ENCODE results near the gene ATG10. TPM values are rescaled to one million over a fixed set of nuclear protein-coding genes. Genes with fewer than 3 reads are reported as not detected.

ATG10 gene
- total and polyA plus RNA-seq, 2 of the 13 experiments (the other 11 are each of a cell fraction or from before 2014, with no cell fraction given), result 2.0 to 5.7 TPM

- peak; percentile 29; the same call in 1 of the 2 replicates for TF ChIP-seq ZNF280D (CRISPR knock-in tag; IDR thresholded peaks at IDR 0.05)
- no peak for TF ChIP-seq HNRNPH1 (optimal IDR thresholded peaks at IDR 0.05; ENCODE audit: low read depth, low read length)
- no peak for TF ChIP-seq ARNT (IDR thresholded peaks at IDR 0.05)
- no peak for TF ChIP-seq NONO (IDR thresholded peaks at IDR 0.05)
- peak; percentile 96 for TF ChIP-seq NONO (CRISPR knock-in tag; conservative IDR thresholded peaks at IDR 0.05)
- peak; percentile 71; the same call in 1 of the 2 replicates for TF ChIP-seq HNF1B (CRISPR knock-in tag; IDR thresholded peaks at IDR 0.05)
- peak; percentile 92 for TF ChIP-seq POGZ (CRISPR knock-in tag; IDR thresholded peaks at IDR 0.05)
- TF ChIP-seq BCL3 (CRISPR knock-in tag; IDR thresholded peaks at IDR 0.05), result peak; percentile 84
- no peak for TF ChIP-seq CREM (IDR thresholded peaks at IDR 0.05)
- no peak for TF ChIP-seq CREM (CRISPR knock-in tag; IDR thresholded peaks at IDR 0.05)
- TF ChIP-seq ZNF616 (CRISPR knock-in tag; IDR thresholded peaks at IDR 0.05; ENCODE audit: low read depth), result no peak
- peak; percentile 63; the same call in 1 of the 2 replicates for TF ChIP-seq RFXAP (CRISPR knock-in tag; IDR thresholded peaks at IDR 0.05; ENCODE audit: borderline replicate concordance)
- no peak for TF ChIP-seq TRIM22 (IDR thresholded peaks at IDR 0.05)
- TF ChIP-seq ZBTB26 (CRISPR knock-in tag; IDR thresholded peaks at IDR 0.05; ENCODE audit: borderline replicate concordance), result peak; percentile 53; the same call in 1 of the 2 replicates
- TF ChIP-seq GTF2F1 (IDR thresholded peaks at IDR 0.05; ENCODE audit: low read length), result no peak
- TF ChIP-seq CENPX (CRISPR knock-in tag; IDR thresholded peaks at IDR 0.05), result no peak
- TF ChIP-seq KLF11 (CRISPR knock-in tag; IDR thresholded peaks at IDR 0.05), result no peak
- no peak for TF ChIP-seq ZNF839 (CRISPR knock-in tag; IDR thresholded peaks at IDR 0.05; ENCODE audit: borderline replicate concordance)
- no peak for TF ChIP-seq SNAPC2 (CRISPR knock-in tag; IDR thresholded peaks at IDR 0.05)
- peak; percentile 11; the same call in 1 of the 2 replicates for TF ChIP-seq ZMYM3 (CRISPR knock-in tag; IDR thresholded peaks at IDR 0.05)
- no peak for TF ChIP-seq ZNF24 (IDR thresholded peaks at IDR 0.05)
- TF ChIP-seq CENPBD1 (CRISPR knock-in tag; IDR thresholded peaks at IDR 0.05; ENCODE audit: borderline replicate concordance, low read depth), result no peak
Observed at GRCh38 chr5:81971712-81972491, at the start of gene ATG10 (continued).
